Esophagus muscularis mucosa (tissue), 4 donors: ENCODE data around the gene SNX20.

ENCODE experiments used
- EP300 ChIP-seq: sonication (generic); formaldehyde crosslinking; IDR thresholded peaks from one replicate; pipeline ENCODE4 v1.6.1; 2017; ENCODE audit warnings: antibody characterized with exemption
- POLR2A ChIP-seq: fragments of 450-650 bp; IDR thresholded peaks from one replicate; pipeline ENCODE4 v1.6.1; 2017; ENCODE audit warnings: antibody characterized with exemption, moderate library complexity, mild to moderate bottlenecking, low read depth
- TF ChIP-seq, protein P1 (sequence below), 3 experiments: fragments of 200-600 bp in 2 of 3; fragments of 450-650 bp in 1 of 3; sonication (generic) in 2 of 3; IDR thresholded peaks; one replicate each; pipeline ENCODE4 v1.5.1; 2017 to 2019; ENCODE audit warnings: antibody characterized with exemption in 3 of 3, mild to moderate bottlenecking in 2 of 3, moderate library complexity in 1 of 3

DNA sequence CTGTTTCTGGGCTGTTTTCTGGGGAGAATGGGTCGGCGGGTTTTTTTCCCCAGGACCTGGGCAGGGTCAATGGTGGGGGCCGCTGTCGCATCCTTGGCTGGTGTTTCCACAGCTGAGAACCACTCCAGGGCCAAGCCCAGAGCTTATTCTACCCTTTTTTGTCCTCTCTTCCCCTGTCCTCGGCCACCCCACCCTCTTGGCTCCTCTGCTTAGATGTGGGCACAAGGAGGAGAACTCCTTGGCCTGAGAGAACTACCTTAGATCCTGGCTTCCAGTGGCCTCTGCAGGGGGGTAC lies 16.3 kb upstream of the SNX20 start:
- TF ChIP-seq, protein P1, sequence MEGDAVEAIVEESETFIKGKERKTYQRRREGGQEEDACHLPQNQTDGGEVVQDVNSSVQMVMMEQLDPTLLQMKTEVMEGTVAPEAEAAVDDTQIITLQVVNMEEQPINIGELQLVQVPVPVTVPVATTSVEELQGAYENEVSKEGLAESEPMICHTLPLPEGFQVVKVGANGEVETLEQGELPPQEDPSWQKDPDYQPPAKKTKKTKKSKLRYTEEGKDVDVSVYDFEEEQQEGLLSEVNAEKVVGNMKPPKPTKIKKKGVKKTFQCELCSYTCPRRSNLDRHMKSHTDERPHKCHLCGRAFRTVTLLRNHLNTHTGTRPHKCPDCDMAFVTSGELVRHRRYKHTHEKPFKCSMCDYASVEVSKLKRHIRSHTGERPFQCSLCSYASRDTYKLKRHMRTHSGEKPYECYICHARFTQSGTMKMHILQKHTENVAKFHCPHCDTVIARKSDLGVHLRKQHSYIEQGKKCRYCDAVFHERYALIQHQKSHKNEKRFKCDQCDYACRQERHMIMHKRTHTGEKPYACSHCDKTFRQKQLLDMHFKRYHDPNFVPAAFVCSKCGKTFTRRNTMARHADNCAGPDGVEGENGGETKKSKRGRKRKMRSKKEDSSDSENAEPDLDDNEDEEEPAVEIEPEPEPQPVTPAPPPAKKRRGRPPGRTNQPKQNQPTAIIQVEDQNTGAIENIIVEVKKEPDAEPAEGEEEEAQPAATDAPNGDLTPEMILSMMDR (IDR thresholded peaks at IDR 0.05), result no peak
- TF ChIP-seq EP300 (no peak), POLR2A (no peak)
